ENCODE results near the gene AFF3.

The AFF3 gene

DNA sequence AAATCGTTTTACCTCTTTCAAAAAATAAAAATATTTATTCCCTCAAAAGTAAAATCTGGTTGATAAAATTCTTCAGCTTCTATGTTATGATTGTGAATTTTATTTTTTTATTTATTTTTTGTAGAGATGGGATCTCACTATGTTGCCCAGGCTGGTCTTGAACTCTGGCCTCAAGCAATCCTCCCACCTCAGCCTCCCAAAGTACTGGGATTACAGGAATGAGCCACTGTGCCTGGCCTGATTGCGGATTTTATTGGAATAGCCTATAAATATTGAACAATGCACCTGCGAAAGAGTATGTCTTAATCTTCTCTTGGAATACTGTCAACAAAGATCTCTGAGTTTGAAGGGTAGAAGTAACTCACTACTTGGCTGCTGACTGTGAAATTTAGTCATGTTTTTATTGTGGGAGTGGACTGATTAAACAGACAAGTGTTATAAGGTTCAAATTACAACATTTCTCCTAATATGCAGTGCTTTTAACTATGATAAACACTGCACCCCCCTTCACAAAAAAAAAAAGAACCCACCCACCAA, 138.0 kb downstream of the AFF3 start:
- no peak for DNase-seq

DNA sequence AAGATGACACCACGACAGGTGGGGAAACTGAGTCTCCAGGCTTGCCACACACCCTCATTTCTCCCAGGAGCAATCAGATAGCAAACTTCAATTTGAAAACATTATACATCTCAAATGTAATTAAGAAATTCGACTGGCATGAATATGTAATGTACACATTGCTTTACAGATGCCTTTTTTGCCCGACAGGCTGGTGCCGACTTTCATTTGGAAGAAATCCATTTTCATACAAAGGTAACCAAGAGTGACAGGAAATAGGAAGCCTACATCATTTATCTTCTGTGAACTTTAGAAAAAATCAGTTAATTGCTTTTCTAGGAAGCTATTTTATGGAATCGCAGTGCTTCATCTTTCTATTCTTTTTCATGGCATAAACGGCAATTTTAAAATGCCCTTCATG, 140.3 kb downstream of the AFF3 start:
- DNase-seq: no peak

DNA sequence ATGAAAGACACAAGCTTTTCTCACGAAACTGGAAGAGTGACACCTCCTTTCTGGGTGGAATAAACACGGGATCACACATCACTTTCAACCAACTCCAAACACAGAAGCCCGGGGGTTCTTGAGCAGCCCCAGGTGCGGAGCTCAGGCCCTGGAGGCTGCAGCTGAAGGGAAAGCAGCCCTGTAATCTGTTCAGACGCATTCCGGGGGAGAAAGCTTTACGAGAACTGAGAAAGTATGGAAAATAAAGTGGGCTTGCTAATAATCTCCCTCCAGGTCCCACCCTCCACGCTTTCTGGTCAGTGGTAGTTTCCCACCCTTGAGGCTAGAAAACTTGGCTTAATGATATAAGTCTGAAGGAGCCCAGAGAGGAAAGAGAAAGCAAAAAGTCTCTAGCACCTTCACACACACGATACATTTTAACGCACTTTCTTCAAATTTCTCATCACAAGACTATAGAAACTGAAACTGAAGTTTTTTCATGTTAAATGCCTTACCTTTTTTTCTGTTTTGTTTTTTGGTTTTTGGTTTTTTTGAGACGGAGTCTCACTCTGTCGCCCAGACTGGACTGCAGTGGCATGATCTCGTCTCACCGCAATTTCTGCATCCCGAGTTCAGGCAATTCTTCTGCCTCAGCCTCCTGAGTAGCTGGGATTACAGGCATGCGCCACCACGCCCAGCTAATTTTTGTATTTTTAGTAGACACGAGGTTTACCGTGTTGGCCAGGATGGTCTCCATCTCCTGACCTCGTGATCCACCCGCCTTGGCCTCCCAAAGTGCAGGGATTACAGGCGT, 141.3 kb downstream of the AFF3 start:
- no peak for DNase-seq

DNA sequence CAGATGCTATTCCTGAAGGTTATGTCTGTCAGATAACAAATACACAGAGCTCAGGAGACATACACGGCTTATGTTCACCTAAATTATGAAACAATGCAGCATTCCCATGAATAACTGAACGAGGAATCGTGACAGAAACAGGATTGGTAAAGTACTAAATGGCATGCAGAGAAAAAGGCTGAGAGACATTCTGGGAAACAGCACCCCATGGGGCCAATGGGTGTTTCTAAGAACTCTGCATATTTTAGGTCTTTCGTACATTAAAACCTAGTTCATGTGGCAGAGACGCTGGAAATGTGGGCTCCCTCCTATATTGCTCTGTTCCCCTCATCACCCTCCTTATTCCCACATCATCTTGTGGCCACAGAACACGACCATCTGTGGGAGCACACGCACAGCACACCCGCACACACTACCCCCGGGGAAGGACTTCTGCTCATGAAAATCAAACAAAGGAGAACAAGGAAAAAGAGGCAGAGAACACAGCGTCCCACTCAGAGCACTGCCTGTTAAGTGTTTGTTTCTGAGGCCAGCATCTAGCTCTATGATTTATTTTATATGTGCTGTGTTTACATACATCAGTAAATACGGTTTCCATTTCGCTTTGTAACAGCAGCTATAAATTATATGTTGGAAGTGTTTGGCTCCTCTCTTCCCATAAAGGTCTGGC, 143.6 kb downstream of the AFF3 start:
- DNase-seq: no peak

DNA sequence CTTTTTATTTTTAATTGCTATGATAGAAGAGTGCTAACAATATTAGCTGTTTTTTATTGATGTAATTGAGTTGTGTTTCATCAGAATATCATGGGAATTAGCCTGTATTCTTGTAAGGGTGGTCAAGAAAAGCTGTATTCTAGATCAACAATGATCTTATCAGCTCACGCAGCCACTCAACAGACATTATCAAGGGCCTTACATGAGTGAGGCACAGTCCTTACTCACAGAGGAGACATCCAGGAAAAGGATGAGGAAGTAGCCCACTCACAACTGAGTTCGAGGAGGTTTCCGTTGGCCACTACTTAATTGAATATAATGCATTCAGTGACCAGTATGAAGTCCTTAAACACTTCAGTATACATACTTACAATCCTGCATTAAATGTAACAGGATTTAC, 152.5 kb downstream of the AFF3 start:
- no peak for DNase-seq

DNA sequence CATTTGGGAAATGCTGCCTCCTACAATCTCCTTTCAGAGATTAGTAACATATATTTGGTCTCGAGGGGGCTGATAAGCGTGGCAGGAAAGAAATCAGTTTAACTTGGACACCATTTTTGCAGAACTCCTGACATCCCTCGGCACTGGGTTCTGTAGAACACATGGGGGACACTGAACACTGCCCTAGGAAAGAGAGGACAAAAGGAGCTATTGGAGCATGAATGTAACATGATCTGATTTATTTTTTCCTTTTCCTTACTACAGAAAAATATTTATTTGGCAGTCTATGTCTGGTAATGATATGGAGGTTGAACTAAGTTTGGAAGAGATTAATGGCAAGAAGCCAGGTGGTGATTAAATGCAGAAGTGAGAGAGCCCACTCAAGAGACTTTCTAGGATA, 153.8 kb downstream of the AFF3 start:
- no peak for DNase-seq

DNA sequence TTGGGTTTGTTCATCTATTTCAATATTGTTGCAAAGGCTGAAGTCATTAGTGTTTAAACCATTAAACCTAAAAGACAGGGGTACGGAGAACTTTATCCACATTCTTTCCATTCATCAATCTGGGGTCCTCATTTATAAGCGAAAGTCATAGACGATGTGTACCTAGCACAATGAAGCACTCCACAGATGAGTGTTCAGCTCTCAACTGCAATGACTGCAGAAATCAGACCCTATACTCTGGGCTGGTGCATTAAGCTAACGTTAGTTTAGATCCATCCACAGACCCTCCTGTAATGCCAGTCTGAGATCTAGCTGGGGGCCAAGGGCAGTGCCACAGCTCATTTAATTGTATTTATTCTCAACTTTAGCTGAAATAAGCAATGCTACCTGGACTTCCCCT, 155.2 kb downstream of the AFF3 start:
- DNase-seq: no peak

DNA sequence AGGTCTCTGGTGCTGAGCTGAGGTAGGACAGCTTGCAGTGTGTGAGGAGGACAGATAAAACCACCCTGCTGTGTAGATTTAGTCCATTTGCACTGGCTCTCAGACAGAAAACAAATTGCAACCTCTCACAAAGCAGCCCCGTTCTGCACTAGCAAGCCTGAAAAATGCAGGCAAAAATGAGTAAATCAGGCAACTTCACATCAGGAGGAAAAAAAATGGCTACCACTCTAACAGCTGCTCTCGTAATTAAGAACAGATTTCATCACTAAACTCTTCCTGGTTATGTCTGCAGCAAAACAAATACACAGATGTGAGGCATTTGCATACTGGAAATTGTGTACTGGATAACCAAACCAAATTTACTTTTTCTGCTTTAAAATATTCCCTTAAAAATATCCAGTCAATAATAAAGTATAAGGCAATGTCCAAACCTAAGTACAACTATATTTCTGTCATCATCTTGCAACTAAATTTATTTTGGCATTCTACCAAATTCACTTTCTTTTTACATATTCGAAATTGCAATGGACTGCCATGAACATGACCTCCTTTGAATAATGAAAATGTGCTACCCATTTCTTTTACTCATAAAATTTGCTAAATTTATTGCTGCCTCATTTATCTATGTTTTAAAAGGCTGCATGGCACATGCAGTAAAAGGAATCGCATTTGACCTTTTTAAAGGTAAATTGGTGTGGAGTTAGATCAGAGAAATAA, 157.4 kb downstream of the AFF3 start:
- DNase-seq: no peak

DNA sequence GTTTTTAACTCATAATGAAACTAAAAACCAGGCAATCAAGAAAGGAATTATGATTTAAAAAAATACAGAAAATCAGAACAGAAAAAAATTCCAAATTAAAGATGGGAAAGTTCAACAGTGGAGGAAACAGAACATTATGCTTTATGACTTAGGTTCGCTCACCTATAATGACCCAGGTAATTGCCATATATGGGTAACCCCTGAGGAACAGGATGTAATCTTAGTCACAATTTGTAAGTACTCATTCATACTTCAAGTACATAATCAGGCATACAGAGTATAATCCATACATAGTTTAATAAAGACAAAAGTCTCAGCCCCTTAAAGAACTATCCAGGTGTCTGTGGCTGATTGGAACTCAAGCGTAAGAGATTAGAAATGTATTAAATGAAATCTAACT, 159.6 kb downstream of the AFF3 start:
- no peak for DNase-seq

DNA sequence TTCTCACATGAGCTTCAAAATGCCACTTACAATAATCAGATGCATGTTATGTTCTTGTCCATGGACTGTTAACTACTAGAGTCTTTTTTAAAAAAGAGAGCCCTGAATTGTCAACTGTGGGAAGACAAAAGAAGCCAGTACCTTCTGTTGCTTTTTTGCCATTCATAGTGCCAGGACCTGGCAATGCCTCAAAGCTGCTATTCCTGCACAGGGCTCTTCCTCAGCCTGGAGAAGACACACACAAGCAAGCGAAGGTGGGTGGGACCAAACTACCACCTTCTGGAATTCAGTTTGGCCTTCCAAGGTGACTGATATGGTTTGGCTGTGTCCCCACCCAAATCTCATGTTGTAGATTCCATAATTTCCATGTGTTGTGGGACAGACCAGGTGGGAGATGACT, 160.6 kb downstream of the AFF3 start:
- DNase-seq: no peak

DNA sequence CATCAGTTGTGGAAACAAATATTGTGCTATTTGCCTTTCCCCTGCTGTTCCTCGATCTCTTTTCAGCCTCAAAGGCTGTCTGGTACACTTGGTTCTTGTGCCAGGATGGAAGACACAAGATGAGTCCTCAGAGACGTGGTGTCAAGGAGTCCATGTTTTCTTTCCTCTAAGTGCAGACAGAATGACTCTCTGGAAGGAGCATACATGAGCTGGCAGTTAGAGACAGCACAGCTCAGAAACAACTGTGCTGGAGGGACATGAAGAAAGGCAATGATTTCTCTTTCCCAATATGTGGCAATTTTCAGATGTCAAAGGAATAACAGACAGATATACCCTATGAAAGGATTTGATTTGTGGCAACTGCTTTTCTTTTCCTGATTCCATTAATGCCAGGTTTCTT, 162.2 kb downstream of the AFF3 start:
- no peak for DNase-seq

DNA sequence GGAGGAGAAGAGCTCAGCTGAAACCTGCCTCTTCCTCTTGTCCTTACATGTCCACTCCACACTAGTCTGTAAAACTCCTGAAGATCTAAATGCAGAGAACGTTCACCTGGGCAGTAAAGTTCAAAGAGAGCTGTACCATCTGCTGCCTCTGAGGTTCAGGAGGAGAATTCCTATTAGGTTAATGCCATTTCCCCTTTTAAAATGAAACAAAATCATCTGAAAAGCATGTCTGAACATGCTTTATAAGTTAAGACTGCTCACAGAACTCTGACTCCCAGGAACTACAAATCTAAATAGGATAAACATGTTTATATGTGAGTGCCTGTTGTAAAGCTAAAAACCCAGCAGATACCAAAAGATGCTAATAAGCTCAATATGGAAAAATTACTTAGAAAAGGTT, 164.4 kb downstream of the AFF3 start:
- DNase-seq: no peak

DNA sequence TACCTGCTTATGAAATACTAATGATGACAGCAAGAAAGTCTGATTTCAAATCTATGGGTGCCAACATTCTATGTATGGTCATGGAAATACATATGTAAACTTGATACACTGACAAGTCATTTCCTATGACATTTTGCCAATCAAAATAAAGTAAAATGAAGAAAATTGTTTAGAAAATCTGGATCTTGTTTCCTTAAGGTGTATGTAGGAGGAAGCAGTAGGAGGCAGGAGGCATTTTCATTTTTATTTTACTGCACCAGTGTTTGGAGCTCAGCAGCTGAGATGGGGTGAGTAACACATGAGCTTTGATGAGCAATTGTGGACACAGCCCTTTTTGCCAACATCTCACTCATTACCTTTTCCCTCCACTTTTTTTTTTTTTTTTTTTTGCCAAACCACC, 167.0 kb downstream of the AFF3 start:
- no peak for DNase-seq

DNA sequence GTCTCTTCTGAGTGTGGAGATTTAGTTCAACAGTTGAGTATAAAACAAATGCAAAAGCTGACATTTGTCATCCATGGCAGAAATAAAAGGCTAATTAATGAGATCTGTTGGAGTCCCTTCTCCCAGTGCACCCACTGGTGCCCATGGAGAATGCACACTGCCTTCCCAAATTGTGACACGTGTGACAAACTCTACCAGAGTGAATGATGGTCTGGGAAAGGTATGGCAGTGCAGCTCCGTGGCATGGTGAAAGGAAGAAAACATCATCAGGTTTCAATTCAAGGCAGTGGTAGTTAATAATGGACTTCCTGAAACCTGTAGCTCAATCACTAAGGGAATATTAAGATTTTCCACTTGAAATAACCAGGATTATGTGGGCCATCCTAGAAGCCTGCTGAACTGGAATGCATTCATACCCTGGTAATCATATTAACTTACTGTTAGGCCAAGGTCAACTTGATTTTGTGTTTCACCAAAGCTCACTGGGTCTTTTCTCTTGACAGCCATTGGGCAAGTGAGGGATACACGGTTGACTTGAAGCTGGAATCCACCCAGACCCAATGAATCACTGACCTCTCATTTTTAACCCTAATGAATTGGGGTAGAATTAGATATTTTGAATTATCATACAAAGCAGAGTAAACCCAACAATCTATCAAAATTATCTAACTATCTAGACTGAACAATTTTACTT, 167.6 kb downstream of the AFF3 start:
- DNase-seq: no peak

DNA sequence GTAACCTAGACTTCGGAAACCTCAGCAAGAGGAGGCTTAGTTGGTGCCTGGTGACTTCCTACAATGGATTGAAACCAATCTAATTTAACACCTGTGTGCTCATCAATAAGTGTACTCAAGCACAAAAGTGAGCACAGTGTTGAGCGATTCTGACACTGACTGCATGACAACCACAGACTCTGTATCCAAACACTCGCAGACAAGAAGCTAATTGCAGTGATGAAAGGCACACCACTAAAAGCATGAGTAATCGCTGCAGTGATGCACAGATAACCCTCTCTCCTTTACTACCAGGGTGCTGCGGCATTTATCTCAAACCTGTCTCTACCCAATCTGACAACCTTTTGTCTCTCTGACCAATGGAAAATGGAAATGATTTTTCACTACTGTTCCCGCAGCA, 168.1 kb downstream of the AFF3 start:
- no peak for DNase-seq

DNA sequence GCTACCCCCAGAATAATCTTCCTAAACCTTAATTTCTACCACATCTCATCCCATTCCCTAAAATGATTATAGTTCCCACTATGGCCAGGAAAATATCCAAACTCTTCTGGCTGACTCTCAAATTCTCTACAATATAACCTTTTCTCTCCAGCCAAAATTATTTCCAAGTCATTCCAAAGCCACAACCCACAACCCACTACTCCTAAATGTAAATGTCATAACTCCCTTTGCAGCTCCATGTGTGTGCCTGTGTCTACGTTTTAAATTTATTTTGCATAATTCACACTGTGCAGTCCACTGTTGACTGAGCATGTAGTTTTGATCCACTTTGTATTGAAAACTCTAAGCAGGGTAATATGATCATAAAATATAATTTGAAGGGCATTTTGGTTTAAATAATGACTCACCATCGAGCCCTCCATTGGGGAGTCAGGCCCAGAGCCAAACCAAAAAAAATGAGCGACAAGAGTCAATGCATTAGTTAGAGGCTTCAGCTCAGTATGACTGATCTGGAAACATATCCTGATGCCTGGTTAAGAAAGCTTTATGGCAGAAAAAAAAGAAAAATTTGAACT, 171.0 kb downstream of the AFF3 start:
- DNase-seq: no peak

DNA sequence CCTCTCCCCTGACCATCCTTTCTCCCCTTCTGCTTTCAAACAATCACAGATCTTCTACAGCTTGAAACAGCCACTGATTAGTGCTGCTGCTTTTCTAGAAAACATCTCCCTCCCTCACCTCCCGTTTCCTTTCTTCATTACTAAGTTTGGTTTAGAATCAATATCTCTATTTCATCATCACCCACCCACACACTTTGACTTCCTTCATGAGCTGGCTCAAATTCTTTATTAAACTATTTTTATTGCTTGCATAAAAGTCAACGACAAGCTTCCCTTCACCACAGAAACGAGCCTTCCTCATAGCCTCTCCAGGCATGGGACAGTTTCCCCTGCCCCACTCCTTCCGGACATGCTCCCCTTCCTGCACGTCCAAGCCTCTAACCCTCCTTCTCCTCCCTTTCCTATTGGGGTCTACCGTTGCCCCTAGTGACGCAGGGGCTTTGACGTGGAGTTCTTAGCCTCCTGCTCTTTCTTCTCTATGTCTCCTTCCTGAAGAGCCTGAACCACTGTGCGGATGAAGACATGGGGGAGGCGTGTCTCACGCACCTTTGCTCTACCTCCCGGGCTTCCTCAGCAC, 172.0 kb downstream of the AFF3 start:
- no peak for DNase-seq

DNA sequence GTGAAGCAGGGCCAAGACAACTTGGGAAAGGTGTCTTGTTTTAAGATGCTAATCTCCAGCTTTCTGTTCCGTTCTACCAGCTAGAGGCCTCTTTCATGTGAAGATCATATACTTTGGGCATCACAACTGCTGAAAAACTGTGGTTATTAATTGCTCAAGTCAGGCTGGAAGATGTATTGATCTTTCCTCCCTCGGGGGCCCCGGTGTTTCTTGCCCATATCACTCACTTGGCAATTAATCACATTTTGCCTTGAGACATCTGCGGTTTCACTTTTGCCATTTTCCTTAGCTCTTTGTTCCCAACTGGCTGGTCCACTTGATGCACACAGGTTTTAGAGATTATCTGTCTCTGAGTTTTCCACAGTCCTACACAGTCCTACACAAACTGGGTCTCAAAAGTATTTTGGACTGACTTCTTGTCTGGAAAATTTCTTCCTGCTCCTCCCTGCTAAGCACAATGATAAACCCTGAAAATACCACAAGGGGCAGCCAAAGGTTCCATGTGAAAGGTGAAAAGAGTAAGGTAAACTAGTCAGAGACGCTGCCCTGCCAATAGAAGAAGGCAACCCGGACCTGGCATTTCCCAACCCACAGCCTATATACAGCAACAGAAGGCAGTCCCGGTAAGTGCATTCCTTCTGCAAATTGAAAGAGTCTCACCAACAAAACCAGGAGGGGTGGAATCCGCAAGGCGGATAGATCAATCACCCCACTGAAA, 181.0 kb downstream of the AFF3 start:
- no peak for DNase-seq

DNA sequence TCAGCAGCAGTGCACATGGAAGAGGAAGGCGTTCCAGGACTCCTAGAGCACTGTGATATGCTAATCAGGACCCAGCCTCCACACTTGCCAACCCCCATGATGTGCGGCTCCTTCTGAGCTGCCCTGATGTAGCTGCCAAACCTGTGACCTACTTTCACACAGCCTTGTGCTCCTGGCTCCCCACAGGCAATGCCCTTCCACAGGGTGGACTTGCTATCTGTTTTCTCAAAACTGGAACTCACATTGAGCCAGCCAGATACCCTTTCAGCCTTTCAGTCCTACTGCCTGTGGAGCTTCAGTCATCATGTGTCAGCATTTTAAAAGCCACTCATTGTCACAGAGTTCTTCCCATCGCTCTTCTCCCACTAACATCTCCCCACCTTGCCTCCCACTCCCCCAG, 181.6 kb downstream of the AFF3 start:
- no peak for DNase-seq

DNA sequence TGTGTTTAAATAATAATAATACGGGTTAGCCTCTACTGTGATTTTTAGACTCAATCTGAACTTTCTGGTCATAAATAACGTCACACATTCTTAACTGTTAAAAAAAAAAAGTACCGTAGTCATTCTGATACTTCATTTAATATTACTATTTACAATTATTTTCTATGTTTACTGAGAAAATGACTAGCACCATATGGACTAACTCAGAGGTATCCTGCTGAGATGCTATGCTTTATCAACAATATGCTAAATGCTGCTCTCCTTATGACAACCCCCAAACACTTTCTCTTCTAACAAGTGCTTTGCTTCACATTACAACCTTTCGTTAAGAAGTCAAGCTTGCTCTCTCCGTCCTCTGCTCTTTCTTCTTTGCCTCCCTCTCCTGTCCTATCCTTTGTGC, 182.1 kb downstream of the AFF3 start:
- DNase-seq: no peak

DNA sequence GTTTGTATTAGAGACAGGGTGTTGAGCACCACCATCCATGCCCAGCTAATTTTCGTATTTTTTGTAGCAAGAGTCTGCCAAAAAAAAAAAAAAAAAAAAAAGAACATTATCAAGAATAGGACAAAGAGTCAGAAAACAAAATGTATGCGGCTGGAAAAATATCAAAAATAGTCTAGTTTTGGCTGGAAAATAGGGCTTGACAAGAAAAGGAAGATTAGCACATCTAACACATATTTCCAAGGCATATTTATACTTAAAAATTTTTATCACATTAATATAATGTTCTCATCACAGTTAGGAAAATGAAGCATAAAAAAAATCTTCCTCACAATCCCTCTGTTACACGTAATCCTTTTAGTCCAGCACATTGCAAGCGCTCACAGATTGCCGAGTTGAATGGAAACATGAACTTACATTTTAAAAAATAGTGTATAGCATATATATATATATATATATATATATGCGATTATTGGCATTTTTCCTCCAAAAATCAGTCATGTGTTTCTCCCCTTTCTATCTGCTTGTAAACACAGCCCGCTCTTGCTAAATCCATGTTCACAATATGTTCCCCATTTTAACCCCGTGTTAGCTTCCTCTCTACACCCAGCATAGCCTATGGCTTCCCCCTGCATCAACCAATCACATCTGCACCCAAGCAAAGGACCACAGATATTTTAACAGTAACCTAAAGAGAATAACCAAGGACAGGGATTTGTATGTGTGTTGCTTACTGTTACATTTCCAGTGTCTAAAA, 183.0 kb downstream of the AFF3 start:
- DNase-seq: no peak
